Anterior cingulate cortex (tissue), 58 donors: ENCODE data around the gene GABRD.
"Not testable (repeated sequence)": the region's sequence is repeated elsewhere in the genome, so short reads cannot be mapped to it uniquely, and the experiment has no call there.

Source experiments
- DNase-seq, 58 donors: peaks; one replicate each; lab custom pipeline; 2025; lab: John Stamatoyannopoulos, UW

Gene GABRD, protein sequence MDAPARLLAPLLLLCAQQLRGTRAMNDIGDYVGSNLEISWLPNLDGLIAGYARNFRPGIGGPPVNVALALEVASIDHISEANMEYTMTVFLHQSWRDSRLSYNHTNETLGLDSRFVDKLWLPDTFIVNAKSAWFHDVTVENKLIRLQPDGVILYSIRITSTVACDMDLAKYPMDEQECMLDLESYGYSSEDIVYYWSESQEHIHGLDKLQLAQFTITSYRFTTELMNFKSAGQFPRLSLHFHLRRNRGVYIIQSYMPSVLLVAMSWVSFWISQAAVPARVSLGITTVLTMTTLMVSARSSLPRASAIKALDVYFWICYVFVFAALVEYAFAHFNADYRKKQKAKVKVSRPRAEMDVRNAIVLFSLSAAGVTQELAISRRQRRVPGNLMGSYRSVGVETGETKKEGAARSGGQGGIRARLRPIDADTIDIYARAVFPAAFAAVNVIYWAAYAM

DNA sequence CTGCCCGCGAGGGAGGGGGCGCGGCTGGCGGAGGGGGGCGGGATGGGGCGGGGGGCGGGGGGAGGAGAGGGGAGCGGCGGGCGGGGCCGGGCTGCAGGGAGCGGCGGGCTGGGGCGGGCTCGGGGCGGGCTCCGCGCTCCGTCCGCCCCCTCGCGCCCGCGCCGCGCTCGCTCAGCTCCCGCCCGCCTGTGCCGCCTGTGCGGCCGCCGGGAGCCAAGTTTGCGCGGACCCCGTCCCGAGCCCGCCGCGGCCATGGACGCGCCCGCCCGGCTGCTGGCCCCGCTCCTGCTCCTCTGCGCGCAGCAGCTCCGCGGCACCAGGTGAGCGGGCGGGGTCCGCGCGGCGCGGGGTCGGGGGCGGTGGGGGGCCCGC, at the start of gene GABRD:
Gene GABRD, plus strand, starts transcription at position 174 of the 372 bp plus-strand sequence. Its CDS starts 79 bp downstream, at position 253.
- no peak for DNase-seq

DNA sequence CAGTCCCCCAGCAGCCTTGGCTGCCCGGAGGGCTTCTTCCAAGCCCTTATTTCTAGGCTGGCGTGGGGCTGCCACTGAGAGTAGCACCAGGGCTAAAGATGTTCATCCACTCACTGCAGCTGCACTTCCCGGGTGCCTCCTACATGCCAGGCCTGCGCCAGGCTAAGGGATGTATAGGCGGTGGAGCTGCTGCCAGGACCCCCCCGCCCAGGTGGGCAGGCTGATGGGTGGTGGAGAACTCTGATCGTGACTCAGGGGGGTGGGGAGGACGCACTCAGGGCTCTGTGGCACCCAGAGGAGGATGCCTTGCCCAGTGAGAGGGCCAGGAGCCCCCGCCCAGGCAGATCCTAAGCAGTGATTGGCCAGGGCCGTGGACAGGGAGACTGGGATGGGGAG, 49.6 kb upstream of the GABRD start:
- peak in 1 of 58 donors; percentile 12 for DNase-seq

DNA sequence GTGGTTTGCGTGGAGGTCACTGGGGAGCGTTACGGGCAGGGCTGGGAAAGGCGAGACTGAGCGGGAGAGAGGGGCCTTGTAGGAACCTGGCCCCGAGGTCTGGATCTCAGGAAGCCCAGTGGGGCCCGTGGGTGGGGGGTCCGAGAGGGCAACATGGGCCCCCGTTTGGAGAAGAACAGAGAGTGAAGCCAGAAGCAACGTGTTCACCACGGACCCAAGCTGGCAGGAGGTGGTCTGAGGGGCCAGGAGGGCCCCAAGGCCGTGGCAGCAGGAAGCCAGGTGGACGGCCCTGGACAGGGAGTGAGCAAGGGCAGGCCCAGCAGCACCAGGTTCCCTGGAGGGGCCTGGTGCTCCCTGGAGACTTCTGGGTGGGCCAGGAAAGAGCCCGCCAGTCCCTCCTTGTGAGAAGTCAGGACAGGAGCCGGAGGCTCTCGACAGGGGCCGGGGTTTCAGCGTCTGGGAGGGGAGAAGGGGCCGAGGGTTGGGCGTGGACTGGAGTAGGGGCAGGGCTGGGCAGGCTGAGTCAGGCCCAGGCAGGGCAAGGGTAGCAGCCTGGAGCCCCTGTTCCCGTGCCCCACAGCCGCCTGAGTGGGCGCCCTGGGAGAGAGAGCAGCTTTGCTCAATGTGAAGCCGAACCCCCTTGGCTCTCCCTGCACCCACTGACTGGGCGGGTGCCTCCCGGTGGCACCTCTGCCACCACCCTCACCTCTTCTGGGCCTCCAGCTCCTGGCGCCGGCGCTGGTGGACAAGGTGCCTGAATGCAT, 49.0 kb upstream of the GABRD start:
- DNase-seq, result no peak

DNA sequence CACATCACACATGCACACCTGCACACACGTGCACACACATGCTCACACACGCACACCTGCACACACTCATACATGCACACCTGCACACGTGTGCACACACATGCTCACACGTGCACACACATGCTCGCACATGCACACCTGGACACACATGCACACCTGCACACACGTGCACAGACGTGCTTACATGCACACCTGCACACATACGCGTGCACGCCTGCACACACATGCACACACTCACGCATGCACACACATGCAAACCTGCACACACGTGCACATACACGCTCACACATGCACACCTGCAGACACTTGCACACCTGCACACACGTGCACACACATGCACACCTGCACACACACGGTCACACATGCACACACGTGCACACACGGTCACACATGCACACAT, 48.1 kb upstream of the GABRD start:
- DNase-seq, result no peak

DNA sequence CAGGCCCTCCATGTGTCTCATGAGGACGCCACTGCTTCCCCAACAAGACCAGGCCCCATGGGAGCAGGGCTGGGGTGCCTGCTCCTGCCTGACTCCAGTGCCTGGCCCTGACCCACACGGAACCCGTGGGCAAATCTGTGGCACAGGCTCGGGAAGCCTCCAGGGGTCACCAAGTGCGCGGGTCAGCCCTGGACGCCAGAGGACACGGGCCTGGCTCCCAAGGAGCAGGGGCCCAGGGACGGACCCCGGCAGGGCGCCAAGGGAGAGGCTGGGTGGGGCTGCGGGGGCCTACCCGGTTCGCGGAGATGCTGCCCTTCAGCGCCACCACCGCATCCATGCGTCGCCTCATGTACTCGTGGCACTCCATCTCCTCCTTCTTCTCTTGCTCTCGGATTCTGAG, 47.5 kb upstream of the GABRD start:
- no peak for DNase-seq

DNA sequence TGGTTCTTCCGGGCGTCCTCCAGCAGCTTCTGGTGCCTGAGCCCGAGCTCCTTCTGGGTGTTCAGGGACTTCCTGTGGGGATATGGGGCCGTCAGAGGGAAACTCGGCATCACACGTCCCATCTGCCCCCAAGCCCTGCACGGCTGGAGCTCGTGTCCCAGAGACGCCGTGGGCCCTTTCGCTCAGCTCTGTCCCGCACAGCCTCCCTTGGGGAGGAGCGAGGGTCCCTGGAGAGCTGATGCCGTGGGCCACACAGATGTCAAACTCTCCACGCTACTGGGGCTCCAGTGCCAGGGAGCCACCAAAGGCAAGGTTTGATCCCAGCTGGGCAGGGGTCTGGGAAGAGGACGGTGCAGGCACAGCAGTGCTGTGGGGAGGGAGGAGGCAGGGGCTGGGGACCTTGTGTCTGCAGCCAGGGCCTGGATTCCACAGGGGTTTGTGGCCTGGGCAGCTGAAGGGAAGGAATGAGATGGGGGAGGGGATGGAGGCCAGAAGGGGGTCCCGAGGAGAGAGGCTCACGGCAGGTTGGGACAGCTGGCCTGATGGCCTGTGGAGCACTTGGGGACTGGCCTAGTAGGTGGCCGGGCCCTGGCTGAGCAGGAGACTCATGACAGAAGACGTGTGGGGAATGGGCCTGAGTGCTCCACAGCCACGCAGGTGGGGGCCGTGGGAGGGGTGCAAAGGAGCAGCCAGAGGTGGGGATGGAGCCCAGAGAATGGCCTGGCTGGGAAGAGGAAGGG, 46.0 kb upstream of the GABRD start:
- no peak for DNase-seq

DNA sequence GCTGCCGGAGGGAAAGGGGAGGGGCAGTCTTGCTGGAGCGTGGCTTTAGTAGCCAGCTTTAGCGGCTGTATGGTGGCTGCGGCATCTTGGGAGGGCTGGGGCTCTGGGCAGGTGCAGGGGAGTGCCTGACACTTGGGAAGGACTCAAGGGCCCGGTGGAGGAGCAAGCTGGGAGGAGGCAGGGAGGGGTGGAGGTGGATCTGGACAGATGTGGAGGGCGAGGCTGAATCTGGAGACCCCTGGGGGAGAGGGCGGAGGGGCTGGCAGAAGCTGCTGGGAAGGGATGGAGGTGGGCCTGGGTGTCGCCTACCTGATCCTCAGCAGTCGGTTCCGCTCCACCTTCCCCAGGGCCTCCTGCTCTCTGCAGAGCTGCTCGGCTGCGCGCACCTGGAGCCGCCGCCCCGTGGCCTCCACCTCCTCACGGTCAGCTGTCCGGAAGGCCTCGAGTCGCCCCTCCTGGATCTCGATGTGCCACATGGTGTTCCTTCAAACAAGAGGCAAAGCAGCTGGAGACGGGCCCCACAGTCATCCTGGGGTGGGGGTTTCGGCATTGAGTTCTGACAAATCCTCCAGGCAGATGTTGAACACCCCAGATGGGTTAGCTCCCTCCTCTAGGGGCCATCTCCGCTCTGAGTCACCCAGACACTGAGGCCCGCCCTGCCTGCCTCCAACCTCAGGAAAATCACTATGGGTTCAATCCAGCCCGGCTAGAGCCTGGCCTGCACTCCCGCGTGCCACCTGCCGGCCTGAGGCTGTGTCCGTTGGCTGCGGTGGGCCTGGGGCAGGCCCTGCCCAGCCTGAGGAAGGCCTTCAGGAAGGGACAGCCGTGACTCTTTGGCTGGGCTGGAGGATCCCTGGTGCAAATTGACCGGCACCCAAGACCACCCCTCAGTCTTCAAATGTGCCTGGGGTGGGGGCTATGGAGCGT, 45.2 kb upstream of the GABRD start:
- DNase-seq, result no peak

DNA sequence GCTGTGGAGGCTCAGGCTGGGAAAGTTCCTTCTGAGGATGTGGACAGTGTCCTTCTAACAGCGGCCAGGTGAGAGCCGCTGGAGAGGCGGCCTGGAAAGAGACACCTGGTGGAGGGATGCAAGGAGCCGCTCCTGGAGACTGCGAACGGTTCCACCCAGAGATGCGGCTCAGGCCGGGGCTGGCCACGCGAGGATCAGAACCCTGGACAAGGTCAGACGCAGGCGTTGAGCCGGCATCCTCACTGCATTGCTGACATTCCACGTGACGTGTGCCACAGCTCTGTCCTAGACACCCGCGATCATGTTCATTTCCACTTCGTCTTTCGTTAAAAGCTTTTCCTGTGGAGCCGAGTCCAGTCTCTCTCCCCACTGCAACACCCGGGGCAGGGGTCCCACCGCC, 44.3 kb upstream of the GABRD start:
- DNase-seq, result no peak

DNA sequence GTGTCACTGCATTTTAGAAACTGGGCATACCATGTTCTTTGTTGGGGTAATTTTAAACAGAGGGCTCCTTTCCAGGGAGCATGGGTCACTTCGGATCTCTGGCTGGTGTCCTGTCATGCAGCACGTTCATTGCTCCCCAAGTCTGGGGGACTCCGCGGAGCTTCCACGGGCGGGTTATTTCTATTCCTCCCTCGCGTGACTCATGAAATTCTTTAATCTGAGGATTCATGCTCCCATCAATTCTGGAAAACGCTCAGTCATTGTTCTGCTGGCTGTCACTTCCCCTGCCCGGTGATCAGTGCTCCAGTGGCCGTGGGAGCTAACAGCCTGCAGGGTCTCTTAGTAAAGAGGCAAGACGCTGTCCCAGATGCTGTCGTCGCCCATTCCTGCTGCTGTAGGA, 43.6 kb upstream of the GABRD start:
- DNase-seq, result no peak

DNA sequence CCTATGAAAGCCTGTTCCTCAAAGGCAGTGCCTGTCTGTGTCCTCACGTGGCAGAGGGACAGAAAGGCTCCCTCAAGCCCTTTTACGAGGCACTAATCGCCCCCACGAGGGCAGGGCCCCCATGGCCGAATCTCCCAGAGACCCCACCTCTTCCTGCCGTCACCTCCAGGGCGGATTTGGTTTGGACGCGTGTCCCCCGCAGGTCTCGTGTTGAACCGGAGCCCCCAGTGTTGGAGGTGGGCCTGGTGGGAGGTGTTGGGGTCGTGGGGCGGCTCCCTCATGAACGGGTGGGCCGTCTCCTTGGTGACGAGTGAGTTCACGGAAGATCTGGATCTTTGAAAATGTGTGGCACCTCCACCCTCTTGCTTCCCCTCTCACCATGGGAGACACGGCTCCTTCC, 43.1 kb upstream of the GABRD start:
- no peak for DNase-seq

DNA sequence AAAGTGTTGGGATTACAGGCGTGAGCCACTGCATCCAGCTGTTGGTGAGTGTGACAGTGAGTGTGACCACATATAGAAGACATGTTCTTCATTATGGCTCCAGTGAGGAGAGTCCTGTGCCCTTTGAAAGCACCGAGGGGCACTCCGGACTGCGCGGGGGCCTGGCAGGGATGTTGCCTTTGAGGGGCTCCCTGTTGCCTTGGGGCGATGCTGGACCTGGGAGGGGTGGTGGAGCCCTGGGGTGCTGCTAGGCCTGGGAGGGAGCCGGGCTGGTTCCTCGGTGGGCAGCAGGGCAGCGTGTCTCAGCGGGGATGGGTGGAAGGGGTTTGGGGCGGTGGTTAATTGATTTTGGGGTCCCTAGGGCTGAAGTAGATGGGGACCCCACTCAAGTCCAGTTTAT, 41.0 kb upstream of the GABRD start:
- no peak for DNase-seq

DNA sequence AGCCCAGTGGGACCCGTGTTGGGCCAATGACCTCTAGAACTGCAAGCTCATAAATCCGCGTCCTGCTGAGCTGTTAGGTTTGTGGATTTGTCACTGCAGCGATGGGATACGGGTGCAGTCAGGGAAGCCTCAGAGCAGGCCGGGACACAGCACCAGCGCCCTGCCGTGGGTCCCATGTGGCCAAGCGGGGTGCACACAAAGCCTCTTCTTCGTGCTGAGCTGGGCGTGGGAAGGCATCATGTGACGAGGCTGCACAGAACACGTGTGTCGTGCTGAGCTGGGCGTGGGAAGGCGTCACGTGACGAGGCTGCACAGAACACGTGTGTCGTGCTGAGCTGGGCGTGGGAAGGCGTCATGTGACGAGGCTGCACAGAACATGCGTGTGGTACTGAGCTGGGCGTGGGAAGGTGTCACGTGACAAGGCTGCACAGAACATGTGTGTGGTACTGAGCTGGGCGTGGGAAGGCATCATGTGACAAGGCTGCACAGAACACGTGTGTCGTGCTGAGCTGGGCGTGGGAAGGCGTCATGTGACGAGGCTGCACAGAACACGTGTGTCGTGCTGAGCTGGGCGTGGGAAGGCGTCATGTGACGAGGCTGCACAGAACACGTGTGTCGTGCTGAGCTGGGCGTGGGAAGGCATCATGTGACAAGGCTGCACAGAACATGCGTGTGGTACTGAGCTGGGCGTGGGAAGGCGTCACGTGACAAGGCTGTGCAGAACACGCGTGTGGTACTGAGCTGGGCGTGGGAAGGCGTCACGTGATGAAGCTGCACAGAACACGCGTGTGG, 40.3 kb upstream of the GABRD start:
- DNase-seq, result not testable (repeated sequence)

DNA sequence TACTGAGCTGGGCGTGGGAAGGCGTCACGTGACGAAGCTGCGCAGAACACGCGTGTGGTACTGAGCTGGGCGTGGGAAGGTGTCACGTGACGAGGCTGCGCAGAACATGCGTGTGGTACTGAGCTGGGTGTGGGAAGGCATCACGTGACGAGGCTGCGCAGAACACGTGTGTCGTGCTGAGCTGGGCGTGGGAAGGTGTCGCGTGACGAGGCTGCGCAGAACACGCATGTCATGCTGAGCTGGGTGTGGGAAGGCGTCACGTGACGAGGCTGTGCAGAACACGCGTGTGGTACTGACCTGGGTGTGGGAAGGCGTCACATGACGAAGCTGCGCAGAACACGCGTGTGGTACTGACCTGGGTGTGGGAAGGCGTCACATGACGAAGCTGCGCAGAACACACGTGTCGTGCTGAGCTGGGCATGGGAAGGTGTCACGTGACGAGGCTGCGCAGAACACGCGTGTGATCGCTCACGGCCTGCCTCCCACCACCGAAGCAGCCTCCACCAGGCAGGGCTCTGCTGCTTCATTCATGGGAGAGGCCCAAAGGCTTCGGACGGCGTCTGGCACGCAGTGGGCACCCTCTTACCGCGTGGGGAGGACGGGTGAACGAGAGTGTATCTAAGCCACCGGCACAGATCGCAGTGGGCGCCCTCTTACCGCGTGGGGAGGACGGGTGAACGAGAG, 39.5 kb upstream of the GABRD start:
- no peak for DNase-seq

DNA sequence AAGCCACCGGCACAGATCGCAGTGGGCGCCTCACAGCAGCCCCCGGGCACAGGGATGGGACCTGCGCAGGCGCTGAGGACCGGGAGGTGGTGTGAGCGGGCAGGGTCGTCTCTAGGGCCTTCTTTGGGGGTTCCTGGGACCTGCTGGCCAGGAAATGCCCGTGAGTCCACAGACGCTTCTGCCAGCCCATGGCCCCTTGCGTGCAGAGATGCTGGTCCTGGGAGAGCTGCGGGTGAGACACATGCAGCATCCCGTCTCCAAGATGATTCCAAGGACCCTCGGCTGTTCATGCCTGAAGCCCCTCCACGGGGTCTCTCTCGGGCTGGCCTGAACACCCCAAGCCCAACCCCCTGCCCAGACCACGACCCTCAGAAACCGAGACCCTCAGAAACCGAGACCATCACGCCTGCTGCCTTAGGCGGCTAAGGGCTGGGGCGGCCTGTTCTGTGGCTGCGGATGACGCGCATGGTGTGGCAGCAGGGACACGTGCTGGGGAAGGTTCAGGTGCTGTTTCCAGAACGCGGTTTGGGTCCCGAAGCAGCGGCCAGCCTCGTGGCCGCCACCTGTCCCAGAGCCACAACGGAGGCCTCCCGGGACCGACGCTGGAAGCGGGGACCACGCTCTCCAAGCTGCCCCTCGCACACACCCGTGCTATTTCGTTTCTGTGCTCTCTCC, 38.5 kb upstream of the GABRD start:
- no peak for DNase-seq

DNA sequence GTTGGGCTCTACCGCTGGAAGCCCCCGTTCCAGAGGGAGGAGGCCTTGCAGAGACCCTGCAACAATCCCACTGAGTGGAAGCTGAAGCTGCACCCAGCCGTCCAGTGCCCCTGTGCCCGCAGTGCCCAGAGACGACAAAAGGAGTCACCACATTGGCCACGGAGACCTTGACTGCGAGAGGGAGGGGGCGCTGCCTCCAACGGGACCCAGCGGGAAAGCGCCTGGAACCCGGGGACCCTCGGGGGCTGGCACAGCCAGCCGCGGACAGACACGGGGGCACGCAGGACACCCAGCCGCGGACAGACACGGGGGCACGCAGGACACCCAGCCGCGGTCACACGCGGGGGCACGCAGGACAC, 38.0 kb upstream of the GABRD start:
- no peak for DNase-seq

DNA sequence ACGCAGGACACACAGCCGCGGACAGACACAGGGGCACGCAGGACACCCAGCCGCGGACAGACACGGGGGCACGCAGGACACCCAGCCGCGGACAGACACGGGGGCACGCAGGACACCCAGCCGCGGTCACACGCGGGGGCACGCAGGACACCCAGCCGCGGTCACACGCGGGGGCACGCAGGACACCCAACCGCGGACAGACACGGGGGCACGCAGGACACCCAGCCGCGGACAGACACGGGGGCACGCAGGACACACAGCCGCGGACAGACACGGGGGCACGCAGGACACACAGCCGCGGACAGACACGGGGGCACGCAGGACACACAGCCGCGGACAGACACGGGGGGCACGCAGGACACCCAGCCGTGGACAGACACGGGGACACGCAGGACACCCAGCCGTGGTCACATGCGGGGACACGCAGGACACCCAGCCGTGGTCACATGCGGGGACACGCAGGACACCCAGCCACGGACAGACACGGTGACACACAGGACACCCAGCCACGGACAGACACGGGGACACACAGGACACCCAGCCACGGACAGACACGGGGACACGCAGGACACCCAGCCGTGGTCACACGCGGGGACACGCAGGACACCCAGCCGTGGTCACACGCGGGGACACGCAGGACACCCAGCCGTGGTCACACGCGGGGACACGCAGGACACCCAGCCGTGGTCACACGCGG, 37.4 kb upstream of the GABRD start:
- DNase-seq, result not testable (repeated sequence)
